ENCODE measurements around the gene ZNF775.

Gene ZNF775

GRCh38 chr7:150368884-150369747 lies 10.0 kb upstream of the ZNF775 start:
- DNase-seq (ENCODE audit: low spot score): peak; percentile 65

GRCh38 chr7:150369748-150370501 lies 9.2 kb upstream of the ZNF775 start:
- no peak for DNase-seq (ENCODE audit: low spot score)

DNA sequence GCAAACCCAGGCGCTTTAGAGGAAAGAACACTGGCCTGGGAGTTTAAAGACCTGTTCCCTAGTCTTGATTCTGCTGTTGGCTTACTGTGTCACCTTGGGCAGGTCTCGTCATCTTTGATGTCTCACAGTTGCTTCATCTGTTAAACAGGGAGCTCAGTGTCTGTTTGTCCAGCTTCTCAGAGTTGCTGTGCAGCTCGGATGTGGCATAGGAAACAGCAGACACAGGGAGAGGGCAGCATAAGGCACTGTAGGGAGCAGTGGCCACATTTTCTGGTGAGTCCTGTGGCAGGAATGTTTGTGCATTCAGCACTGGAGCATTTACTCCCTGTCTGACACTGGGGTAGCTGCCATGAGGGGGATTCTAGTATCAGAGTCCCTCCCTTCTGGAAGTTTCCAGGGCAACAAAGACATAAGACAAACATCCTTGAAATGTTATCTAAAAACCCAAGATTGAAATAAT lies 8.5 kb upstream of the ZNF775 start:
- DNase-seq (ENCODE audit: low spot score): no peak

DNA sequence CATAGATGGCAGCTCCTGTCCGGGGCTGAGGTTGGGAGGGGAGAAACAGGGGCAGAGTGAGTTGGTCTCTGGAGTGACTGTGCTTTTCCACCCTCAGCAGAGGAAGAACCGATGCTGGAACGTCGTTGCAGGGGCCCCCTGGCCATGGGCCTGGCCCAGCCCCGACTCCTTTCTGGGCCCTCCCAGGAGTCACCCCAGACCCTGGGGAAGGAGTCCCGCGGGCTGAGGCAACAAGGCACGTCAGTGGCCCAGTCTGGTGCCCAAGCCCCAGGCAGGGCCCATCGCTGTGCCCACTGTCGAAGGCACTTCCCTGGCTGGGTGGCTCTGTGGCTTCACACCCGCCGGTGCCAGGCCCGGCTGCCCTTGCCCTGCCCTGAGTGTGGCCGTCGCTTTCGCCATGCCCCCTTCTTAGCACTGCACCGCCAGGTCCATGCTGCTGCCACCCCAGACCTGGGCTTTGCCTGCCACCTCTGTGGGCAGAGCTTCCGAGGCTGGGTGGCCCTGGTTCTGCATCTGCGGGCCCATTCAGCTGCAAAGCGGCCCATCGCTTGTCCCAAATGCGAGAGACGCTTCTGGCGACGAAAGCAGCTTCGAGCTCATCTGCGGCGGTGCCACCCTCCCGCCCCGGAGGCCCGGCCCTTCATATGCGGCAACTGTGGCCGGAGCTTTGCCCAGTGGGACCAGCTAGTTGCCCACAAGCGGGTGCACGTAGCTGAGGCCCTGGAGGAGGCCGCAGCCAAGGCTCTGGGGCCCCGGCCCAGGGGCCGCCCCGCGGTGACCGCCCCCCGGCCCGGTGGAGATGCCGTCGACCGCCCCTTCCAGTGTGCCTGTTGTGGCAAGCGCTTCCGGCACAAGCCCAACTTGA lies 7.8 kb upstream of the ZNF775 start:
- no peak for DNase-seq (ENCODE audit: low spot score)

DNA sequence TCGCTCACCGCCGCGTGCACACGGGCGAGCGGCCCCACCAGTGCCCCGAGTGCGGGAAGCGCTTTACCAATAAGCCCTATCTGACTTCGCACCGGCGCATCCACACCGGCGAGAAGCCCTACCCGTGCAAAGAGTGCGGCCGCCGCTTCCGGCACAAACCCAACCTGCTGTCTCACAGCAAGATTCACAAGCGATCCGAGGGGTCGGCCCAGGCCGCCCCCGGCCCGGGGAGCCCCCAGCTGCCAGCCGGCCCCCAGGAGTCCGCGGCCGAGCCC lies 7.2 kb upstream of the ZNF775 start:
- DNase-seq (ENCODE audit: low spot score): no peak

DNA sequence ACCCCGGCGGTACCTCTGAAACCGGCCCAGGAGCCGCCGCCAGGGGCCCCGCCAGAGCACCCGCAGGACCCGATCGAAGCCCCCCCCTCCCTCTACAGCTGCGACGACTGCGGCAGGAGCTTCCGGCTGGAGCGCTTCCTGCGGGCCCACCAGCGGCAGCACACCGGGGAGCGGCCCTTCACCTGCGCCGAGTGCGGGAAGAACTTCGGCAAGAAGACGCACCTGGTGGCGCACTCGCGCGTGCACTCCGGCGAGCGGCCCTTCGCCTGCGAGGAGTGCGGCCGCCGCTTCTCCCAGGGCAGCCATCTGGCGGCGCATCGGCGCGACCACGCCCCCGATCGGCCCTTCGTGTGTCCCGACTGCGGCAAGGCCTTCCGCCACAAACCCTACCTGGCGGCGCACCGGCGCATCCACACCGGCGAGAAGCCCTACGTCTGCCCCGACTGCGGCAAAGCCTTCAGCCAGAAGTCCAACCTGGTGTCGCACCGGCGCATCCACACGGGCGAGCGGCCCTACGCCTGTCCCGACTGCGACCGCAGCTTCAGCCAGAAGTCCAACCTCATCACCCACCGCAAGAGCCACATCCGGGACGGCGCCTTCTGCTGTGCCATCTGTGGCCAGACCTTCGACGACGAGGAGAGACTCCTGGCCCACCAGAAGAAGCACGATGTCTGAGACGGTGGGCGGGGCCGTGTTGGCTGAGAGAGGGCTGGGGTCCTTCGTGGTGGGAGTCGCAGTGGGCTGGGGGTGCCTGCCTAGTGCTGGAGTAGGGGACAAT lies 6.7 kb upstream of the ZNF775 start:
- DNase-seq (ENCODE audit: low spot score): no peak

- peak; percentile 60 for DNase-seq (ENCODE audit: low spot score)
Measured at GRCh38 chr7:150373049-150373801, 5.9 kb upstream of the ZNF775 start.

- no peak for DNase-seq (ENCODE audit: low spot score)
Measured at GRCh38 chr7:150374026-150374425, 5.1 kb upstream of the ZNF775 start.

GRCh38 chr7:150374472-150374871 lies 4.7 kb upstream of the ZNF775 start:
- peak; percentile 75 for DNase-seq (ENCODE audit: low spot score)

DNA sequence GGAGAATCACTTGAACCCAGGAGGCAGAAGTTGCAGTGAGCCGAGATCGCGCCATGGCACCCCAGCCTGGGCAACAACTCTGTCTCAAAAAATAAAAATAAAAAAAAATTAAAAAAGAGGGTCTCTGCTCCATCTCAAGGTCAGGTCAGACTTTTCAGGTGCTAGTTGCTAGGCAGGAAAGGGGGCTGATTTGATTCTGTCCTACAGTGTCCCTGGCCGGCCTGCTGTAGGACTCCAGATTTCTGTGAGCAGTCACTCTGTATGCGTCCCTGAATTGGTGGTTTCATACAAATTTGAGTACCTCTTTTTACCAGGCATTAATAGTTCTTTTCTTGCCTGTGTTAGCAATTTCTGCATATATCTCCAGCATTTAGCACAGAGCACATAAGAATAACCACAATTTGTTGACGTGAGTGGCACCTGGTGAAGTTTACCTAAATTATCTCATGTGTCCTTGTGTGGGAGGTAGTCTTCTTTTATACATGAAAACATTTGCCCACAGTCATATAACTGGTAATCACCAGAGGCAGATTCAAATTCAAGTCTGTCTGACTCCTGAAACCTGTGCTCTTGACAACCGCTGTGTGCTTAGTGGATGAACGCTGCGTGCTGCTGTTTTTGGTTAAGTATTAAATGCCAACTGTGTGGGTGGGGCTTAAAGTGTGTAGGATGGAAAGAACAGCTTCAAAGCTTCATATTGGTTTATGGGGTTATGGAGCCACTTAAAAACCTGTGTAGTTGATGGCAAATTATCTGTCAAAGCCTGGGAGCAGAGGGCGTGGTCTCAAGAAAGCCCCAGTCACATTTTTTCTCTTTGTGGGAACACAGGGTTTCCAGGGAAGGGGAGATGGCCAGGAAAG lies 3.2 kb upstream of the ZNF775 start:
- peak; percentile 47 for DNase-seq (ENCODE audit: low spot score)

DNA sequence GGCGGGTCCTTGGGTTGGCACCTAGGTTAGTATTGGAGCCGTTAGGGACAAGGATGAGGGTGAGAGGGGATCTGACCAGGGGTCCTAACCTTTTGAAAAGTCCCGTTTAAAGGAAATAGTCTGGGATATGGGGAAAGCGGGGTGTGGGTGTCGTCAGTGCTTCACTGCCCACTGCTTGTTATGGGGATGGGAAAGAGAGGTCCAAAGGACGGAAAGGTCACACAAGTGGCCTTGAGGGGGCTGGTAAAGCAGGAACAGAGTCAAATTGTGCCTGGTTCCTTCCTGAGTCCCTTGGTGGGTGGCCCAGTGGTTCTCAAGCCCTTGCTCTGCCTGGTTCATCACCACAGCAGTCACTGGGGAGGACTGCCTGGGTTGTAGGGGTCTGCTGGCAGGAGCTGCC lies 2.6 kb upstream of the ZNF775 start:
- DNase-seq (ENCODE audit: low spot score): no peak

DNA sequence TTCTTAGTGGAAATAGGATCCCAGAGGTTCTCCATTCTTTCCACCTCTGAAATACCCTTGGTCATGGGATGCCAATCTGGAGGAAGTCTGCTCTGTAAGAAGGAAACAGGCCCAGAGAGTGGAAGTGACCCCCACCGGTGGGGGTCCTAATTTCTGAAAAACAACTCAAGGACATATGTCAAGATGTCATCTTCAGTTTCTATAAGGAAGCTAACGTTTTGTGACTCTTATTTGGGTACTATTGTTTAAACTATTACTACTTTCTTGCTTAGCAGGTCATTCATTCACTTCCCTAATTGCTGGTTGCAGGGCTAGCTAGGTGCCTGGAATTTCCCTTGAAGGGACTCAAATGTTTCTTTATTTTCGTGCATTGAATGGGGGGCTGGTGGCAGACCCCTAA lies 1.9 kb upstream of the ZNF775 start:
- DNase-seq (ENCODE audit: low spot score): no peak

GRCh38 chr7:150377635-150378034 lies 1.5 kb upstream of the ZNF775 start:
- DNase-seq (ENCODE audit: low spot score): no peak

GRCh38 chr7:150378115-150378852 lies 846 bp upstream of the ZNF775 start:
- peak; percentile 84 for DNase-seq (ENCODE audit: low spot score)

DNA sequence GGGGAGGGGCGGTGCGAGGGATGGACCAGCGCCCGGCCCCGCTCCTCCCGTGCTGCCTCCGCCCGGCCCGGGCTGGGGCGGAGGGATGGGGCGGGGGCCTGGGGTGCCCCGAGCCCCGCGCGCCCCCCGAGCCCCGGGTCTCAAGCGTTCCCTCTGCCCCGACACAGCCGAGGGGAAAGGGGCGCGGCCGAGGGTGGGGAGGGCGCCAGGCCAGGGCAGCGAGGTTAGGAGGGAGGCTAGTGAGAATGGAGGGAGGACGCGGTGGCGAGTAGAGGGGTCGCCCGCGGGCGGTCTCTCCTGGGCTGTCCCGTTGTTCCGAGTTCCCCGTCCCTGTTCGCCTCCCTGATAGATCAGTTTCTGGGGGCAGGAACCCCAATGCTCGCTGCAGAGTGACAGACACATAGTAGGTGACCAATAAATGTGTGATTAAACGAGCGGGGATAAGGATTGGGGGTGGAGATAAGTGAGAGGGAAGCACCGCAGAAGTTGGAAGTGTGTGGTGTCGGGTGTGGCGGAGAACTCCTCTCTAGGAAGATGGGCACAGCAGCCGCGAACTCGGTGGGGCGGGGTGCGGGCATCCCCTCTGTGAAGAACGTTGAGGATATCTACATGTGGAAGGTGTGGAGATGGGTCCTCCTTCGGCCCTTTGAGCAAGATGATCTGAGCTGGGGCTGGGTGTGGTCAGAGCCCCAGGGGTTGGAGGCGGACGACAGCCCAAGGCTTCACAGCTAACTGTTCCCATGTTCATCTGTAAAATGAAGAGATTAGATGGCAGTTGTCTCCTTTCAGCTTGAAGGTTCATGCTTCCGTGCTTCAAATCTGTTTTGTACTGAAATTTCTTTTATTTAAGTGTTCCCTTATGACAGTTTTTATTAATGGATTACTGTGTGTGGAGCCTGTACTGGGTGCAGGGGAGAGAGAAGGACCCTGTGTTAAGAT lies 580 bp downstream of the ZNF775 start:
- DNase-seq (ENCODE audit: low spot score): no peak

DNA sequence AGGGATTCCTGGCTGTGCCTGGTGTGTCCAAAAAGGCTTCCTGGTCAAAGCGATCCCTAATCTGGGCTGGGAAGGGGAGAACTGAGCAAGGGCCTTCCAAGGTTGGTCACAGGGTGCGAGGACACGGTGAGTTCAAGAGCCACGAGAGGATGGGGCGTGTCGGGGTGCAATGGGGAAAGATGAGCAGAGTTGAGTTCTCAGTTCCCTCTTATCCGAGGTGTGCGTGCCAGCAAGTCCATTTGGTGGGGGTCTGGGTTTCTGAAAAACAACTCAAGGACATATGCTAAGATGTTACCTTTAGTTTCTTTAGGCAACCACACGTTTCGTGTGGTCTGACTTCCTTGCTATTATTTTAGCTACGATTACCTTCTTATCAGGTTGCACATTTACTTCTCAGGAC lies 1.3 kb downstream of the ZNF775 start:
- DNase-seq (ENCODE audit: low spot score): no peak

- no peak for DNase-seq (ENCODE audit: low spot score)
Measured at GRCh38 chr7:150381096-150381495, 2.0 kb downstream of the ZNF775 start.

DNA sequence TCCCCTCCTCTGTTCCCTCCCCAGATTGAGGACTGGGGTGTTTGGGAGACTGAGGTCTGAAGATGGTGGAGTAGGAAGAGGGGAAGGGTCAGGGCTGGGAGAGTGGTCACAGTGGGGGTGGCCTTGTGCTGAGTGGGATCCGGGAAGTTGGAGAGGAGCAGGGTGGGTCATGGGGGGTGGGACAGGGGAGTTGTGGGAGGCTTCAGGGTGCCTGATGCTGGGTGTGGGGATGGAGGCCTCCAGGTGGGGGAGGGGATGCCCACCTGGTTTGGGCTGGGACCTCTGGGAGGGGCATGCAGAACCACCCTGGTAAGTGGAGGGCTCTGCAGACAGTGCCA lies 2.6 kb downstream of the ZNF775 start:
- DNase-seq (ENCODE audit: low spot score): no peak

All from cerebellar cortex (tissue), 1 donor.